ENCODE measurements around the gene SRGAP2C.
"Not testable (repeated sequence)": the region's sequence is repeated elsewhere in the genome, so short reads cannot be mapped to it uniquely, and the experiment has no call there.

Gene SRGAP2C

DNA sequence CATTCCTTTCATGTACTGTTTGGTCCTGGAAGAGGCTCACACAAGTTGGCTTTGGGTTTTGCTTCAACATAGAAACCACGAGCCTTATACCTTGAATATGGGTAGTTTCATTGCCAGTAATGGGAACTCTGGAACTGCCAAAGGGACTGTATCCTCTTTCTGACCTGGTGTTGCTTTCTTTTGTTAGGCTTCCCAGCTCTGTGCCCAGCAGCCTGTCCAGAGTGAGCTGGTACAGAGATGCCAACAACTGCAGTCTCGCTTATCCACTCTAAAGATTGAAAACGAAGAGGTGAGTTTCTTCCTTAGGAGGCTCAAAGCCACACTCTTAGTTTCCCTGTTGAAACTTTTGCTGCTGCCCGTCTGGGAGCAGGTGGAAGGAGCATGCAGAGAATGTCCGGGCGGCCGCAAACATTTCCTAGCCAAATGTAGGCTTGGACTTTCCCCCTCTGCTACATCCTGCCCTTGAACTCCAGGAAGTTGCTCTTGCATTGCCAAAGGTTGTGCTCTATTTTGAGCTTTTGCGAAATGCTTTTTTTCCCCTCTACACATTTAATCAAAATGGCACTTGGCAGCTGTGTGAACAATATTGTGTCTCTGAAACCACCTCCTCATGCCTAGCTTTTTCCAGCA lies 201.7 kb downstream of the SRGAP2C start:
- not testable (repeated sequence) for DNase-seq

DNA sequence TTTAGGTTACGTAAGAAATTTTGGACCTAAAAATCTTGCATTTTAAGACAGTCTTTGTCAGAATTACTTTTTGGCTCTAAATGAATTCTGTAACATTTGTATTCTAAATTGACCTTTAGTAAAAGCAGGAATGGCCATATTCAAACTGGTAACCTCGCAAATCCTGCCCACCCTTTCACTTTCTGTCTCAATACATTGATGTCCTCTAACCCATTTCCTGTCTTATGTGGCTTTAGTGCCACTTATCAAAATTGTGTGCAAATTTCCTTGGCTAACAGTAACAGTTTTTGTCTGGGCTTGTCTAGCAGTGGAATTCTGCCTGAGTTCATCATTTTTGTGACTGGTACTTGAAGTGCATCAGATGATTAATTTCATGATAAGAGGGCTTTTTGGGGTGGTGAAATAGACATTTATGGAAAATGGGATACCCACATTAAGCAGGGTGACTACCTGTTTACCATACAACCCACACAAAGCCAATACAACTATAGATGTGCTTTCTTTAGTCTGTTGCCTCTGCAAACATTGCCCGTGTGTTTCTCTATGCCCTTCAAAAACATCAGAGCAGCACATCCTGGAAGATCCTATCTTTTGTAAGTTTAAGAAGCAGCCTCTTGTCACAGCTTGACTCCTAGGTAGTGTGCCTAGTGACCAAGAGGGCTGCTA lies 205.3 kb downstream of the SRGAP2C start:
- not testable (repeated sequence) for DNase-seq

DNA sequence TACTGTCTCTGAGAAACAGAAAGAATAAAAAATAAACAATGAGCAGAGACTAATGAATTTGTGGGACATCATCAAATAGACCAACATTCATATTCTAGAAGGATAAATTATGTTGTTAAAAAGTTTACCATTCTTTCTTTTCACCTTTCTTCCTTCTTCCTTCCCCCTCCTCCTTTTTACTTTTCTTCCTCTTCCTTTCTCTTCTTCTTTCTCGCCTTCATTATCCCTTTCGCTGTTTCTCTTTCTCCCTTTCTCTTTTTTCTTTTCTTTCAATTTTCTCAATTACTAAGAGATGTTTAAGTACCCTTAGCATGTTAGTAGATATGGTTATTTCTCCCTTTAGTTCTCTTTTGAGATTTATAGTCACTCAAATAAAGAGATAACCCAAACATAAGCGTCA lies 207.4 kb downstream of the SRGAP2C start:
- DNase-seq = not testable (repeated sequence)

DNA sequence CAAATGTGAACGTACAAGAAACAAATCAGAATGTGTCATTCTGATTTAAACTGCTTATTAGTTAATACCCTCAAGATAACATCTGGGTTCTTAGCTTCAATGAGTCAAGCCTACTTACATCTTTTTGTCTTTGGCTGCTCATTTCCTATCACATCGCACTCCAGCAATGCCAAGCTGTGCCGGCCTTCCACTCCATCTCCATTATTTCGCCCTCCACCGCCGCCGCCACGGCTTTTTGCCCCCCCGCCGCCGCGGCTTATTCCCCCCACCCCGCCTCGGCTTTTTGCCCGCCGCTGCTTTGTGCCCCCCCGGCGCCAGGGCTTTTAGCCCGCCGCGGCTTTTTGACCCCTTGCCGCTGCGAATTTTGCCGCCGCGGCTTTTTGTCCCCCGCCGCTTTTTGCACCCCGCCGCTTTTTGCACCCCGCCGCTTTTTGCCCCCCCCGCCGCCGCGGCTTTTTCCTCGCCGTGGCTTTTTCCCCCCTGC lies 211.0 kb downstream of the SRGAP2C start:
- peak; percentile 22 for DNase-seq

DNA sequence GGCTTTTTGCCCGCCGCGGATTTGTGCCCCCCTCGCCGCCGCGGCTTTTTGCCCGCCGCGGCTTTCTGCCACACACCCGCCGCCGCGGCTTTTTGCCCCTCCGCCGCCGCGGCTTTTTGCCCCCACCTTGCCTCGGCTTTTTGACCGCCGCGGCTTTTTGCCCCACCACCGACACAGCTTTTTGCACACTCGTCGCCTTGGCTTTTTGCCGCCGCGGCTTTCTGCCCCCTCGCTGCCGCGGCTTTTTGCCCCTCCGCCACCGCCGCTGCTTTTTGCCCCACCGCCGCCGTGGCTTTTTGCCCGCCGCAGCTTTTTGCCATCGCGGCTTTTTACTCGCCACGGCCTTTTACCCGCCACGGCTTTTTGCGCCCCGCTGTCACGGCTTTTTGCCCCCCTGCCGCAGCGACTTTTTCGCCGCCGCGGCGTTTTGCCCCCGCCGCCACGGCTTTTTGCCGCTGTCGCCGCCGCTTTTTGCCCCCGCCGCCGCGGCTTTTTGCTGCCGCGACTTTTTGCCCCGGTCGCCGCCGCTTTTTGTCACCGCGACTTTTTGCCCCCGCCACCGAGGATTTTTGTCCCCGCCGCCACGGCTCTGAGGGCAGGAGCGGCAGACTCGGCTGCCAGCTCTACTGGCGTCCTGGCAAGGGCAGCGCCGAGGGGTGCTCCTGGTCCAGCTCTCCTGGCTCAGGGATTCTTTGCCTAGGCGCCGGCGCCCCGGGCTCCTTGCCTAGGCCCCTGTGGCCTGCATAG lies 211.7 kb downstream of the SRGAP2C start:
- peak; percentile 46 for DNase-seq

DNA sequence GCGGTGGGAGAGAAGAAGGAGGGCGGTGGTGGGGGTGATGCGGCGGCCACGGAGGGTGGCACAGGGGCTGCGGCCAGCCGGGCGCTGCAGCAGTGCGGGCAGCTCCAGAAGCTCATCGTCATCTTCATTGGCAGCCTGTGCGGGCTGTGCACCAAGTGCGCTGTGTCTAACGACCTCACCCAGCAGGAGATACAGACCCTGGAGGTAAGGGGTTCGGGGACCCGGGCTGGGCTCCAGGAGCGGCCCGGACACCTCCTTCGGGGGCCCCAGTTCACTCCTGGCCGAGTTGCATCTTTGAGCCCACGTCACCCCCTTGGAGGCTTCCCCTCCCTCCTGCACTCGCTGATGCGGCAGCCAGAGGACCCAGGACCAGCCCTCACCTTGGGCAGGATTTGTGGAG lies 212.3 kb downstream of the SRGAP2C start:
- not testable (repeated sequence) for DNase-seq

DNA sequence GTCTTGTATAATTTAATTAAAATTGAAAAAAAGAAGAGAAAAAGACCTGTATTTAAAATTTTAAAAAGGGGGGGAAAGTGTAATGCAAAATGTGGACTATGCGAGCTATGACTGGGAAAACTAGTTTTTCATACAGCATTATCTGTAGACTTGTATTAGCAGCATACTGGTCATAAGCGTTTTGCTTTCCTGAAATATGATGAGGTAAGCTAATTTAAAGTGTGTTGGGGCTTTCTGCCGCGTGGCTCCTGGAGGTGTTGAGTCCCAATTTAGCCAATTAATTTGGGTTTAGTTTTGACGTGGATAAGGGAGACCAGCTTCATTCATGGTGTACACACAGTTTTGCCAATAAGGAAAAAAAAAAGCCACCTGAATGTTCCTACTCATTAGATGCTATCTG lies 214.4 kb downstream of the SRGAP2C start:
- not testable (repeated sequence) for DNase-seq

DNA sequence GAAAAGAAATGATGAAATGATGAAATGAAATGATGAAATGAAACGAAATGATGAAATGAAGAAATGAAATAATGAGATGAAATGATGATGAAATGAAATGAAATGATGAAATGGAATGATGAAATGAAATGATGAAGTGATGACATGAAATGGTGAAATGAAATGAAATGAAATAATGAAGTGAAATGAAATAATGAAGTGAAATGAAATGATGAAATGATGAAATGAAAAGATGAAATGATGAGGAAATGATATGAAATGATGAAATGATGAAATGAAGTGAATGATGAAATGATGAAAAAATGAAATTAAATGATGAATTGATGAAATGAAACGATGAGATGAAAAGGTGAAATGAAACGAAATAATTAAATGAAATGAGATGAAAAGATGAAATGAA lies 215.3 kb downstream of the SRGAP2C start:
- DNase-seq = not testable (repeated sequence)

DNA sequence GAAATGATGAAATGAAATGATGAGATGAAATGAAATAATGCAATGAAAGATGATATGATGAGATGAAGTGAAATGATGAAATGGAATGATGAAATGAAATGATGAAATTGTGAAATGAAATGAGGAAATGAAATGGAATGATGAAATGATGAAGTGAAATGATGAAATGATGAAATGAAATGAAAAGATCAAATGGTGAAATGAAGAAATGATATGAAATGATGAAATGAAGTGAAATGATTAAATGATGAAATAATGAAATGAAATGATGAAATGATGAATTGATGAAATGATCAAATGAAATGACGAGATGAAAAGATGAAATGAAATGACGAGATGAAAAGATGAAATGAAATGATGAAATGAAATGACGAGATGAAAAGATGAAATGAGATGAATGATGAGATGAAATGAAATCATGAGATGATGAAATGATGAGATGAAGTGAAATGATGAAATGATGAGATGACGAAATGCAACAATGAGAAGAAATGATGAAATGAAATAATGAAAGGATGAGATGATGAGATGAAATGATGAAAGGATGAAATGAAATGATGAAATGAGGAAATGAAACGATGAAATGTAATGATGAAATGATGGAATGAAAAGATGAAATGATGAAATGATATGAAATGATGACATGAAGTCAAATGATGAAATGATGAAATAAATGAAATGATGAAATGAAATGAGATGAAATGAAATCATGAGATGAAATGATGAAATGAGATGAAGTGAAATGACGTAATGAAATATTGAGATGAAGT lies 216.0 kb downstream of the SRGAP2C start:
- DNase-seq = not testable (repeated sequence)

DNA sequence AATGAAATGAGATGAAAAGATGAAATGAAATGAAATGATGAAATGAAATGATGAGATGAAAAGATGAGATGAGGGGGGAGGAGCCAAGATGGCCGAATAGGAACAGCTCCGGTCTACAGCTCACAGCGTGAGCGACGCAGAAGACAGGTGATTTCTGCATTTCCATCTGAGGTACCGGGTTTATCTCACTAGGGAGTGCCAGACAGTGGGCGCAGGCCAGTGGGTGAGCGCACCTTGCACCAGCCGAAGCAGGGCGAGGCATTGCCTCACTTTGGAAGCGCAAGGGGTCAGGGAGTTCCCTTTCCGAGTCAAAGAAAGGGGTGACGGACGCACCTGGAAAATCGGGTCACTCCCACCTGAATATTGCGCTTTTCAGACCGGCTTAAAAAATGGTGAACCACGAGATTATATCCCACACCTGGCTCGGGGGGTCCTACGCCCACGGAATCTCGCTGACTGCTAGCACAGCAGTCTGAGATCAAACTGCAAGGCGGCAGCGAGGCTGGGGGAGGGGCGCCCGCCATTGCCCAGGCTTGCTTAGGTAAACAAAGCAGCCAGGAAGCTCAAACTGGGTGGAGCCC lies 216.7 kb downstream of the SRGAP2C start:
- DNase-seq = peak; percentile 1

DNA sequence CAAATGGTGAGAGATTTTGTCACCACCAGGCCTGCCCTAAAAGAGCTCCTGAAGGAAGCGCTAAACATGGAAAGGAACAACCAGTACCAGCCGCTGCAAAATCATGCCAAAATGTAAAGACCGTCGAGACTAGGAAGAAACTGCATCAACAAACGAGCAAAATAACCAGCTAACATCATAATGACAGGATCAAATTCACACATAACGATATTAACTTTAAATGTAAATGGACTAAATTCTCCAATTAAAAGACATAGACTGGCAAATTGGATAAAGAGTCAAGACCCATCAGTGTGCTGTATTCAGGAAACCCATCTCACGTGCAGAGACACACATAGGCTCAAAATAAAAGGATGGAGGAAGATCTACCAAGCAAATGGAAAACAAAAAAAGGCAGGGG lies 218.5 kb downstream of the SRGAP2C start:
- not testable (repeated sequence) for DNase-seq

DNA sequence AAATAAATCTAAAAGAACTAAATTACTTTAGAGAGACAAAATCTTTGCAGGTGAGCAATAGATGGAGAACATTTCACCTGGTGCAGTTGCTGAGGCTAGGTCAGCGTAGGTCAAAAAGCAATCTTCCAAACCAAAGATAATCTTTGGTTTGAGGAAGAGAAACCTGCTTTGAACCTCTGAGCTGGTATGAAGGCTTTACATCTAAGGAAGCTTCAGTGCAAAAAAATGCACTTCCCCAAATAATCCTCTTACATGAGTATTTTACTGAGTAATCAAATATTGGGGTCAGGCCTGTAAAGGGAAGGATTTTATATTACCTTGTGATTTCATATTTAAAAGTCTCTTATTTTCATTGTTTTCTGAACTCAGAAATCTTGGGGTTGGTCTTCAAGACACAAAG lies 223.6 kb downstream of the SRGAP2C start:
- DNase-seq = no peak

DNA sequence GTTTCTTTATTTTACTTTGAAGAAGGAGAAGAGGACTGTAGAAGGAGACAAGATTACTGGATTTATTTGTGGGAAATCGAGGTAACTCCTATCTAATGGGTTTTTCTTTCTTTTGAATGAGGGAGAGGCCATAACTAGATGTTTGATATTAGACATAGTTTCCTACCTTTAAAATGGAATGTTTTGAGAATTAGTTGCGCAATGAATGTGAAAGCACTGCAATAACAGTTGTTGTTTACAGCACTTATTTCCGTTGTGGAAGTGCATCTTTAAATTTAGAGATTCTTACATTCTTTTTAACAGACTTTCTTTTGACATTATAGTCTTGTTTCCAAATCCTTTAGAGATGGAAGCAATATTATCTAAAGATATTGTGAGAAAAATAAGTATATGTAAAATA lies 229.0 kb downstream of the SRGAP2C start:
- no peak for DNase-seq

DNA sequence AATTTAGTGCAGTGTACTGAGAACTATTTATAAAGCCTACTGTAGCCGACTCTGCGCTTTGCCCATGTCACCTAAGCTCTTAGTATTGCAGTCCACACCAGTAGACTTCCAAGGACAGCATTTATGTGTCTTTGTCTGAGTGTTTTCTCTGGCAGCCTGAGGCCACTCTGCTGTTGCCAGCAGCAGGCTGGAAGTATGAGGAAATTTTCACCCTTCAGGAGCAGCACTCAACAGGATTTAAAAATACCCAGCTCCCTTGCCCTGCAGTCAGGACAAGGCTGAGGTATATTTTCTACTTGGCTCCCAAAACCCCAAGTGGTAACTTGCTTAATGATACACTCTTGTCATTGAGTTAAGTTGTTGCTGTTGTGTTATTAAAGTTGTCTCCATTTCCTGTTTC lies 230.1 kb downstream of the SRGAP2C start:
- no peak for DNase-seq

DNA sequence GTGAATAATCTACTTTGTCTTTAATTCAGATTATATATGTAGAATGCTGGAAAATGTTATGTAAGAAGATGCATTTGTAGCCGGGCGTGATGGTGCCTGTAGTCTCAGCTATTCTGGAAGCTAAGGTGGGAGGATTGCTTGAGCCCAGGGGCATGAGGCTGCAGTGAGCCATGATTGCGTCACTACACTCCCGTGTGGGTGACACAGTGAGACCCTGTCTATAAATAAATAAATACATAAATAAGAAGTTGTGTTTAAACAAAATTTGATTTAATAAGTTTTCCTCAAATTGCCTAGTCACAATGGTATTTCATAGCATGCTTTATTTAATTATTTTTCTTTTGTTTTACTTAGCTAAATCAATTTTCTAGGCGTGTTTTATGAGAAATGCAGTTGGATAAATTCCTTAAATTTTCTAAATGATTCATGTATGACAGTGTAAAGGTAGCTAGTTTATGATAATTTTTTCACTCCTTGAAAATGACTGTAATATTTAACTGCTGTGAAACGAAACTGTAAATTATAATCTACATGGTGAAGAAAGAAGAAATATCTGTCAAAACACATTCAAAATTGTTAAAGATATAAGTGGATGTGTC lies 232.6 kb downstream of the SRGAP2C start:
- DNase-seq = no peak

DNA sequence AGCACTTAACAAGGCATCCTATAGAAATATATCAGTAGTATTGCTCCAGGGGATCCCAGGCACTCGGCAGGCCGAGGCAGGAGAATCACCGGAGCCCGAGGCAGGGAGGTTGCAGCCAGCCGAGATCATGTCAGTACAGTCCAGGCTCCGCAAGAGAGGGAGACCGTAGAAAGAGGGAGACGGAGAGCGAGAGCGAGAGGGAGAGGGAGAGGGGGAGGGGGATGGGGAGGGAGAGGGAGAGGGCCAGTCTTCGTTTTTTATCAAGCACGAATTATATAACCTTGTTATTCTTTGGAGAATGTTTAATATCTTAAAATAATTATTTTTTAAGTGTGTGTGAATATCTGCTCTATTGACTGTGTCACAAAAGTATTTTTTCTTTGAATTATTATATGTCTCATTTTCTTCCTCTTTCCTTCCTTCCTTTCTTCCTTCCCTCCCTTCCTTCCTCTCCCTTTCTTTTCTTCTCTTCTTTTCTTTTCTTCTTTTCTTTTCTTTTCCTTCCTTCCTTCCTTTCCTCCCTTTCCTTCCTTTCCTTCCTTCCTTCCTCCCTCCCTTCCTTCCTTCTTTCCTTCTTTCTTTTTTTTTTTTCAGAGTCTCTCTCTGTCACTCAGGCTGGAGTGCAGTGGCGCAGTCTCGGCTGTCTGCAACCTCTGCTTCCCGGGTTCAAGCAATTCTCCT lies 233.7 kb downstream of the SRGAP2C start:
- DNase-seq = no peak

DNA sequence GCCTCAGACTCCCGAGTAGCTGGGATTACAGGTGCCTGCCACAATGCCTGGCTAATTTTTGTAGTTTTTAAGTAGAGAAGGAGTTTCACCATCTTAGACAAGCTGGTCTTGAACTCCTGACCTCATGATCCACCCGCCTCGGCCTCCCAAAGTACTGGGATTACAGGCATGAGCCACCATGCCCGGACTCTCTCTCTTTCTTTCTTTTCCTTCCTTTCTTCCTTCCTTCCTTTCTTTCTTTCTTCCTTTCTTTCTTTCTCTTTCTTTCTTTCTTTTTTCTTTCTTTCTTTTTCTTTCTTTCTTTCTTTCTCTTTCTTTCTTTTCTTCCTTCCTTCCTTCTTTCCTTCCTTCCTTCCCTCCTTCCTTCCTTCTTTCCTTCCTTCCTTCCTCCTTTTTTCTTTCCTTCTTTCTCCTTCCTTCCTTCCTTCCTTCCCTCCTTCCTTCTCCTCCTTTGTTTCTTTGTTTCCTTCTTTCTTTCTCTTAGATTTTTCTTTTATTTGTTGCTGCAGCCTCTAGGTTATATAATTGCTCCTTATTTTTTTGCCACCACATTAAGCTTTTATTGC lies 234.4 kb downstream of the SRGAP2C start:
- DNase-seq = not testable (repeated sequence)

DNA sequence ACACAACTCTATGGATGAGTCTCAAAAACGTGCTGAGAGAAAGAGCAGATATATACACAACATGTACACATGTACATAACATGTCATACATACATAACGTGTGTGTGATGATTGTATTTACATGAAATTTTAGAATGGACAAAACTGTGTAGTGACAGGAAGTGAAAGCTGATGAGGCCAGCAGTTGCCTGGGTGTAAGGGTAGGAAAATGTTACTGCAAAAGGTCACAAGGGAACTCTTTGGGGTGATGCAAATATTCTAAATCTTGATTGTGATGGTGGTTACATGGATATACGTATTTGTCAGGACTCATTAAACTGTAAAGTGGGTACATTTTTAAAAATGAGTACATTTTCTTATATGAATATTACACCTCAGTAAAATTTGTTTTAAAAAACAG lies 236.7 kb downstream of the SRGAP2C start:
- DNase-seq = not testable (repeated sequence)

DNA sequence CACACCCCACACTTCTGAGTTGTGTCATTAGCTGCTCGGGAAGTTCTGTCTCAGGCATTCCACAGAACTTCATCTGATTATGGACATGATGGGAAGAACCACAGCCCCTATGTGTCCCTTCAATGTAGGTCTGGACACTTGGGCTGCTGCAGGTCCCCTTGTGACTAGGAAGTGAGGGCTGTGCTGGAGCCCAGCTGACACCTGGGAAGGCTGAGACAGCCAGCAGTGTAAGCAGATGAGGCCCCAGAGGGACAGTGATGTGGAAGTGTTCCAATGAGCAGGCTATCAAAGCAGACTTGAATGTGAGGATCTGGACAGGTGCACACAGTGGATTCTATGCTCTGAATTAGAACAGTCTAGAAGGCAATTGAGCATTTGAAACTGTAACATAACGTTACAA lies 239.2 kb downstream of the SRGAP2C start:
- DNase-seq = not testable (repeated sequence)

DNA sequence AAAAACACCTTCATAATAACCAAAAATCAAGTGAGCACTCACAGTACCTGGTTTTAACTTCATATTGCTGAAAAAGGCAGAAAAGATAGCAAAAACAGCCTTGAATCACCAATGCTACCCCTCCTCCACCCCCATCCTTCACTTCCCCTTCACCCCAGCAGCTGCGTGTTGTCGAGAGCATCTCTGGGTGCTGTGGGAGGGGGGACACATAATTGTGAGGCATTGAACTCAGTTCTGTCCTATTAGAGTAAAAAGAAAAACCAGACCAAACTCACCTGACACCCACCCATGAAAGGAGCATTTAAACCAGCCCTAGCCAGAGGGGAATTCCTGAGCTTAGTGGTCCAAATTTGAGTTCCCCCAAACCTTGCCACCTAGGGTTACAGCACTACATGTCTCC lies 248.7 kb downstream of the SRGAP2C start:
- DNase-seq = not testable (repeated sequence)

DNA sequence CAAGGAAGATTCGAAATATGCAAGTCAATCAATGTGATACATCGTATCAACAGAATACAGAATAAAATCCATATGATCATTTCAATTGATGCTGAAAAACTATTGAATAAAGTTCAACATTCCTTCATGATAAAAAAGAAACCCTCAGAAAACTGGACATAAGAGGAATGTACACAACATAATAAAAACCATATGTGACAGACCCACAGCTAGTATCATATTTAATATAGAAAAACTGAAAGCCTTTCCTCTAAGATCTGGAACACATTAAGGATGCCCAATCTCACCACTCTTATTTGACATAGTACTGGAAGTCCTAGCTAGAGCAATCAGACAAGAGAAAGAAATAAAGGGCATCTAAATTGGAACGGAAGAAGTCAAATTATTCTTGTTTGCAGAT lies 254.1 kb downstream of the SRGAP2C start:
- not testable (repeated sequence) for DNase-seq
